ENCODE measurements around the gene ACO1. TPM values are rescaled to one million over a fixed set of nuclear protein-coding genes. Genes with fewer than 3 reads are reported as not detected.

ACO1 gene
- 58.3 and 88.5 TPM in 2 replicates for total RNA-seq (2012; rRNA removed)

DNA sequence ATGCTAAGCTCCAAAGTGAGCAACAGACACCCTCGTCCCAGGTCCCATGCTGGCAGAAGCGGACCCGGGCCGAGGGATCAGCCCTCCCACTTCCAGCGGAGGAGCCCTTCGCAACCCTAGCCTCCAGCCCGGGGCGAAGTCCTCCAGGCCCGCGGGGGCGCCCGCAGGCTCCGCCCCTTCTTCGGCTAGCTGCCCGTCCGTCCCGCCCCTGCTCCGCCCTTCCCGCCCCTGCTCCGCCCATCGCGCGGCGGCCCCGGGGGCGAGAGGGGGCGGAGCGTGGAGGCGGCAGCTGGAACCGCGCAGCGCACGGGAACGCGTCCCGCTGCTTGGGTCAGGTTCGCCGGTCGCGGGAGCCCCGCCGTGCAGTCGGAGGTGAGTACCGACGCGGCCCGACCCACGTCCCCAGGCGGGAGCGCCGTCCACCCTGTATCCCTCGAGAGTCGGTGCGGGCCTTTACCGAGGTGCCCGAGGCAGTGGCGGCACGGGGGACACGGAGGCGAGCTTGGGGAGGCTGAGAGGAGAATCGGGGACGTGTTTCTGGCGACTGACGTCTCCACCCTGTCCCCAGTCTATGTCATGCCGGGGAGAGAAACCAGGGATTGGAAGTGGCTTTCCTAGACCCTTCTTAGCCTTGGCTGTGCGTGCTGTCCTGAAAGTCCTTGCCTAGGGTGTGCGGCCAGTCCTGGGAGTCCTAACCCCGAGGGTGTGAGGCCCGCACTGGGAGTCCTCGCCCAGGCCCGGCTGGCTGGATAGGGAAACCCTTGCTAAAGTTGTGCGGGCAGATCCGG lies at the start of gene ACO1:
Gene ACO1, plus strand, starts transcription at position 280 of the 788 bp plus-strand sequence. CDS start 20,864 bp downstream, outside the sequence.
- Histone ChIP-seq H3K4me1 (ENCODE audit: control insufficient read depth, insufficient read depth, low read length) (peaks cover 21% of the 10 kb centered on the region), H3K9me3 (replicated peaks; ENCODE audit: low read length) (no peaks in the 10 kb centered on the region), H3K36me3 (ENCODE audit: insufficient read depth, low read length) (peaks cover 5% of the 10 kb centered on the region), H3K27me3 (ENCODE audit: control insufficient read depth, insufficient read depth, low read length) (peaks cover 4% of the 10 kb centered on the region), H3K9ac (ENCODE audit: low read depth, low read length) (peak within 1 kb of the TSS; percentile 96), H3K4me2 (ENCODE audit: low read length) (peak within 1 kb of the TSS; percentile 98), H3K4me3 (ENCODE audit: low read length) (peak within 1 kb of the TSS; percentile 90)

DNA sequence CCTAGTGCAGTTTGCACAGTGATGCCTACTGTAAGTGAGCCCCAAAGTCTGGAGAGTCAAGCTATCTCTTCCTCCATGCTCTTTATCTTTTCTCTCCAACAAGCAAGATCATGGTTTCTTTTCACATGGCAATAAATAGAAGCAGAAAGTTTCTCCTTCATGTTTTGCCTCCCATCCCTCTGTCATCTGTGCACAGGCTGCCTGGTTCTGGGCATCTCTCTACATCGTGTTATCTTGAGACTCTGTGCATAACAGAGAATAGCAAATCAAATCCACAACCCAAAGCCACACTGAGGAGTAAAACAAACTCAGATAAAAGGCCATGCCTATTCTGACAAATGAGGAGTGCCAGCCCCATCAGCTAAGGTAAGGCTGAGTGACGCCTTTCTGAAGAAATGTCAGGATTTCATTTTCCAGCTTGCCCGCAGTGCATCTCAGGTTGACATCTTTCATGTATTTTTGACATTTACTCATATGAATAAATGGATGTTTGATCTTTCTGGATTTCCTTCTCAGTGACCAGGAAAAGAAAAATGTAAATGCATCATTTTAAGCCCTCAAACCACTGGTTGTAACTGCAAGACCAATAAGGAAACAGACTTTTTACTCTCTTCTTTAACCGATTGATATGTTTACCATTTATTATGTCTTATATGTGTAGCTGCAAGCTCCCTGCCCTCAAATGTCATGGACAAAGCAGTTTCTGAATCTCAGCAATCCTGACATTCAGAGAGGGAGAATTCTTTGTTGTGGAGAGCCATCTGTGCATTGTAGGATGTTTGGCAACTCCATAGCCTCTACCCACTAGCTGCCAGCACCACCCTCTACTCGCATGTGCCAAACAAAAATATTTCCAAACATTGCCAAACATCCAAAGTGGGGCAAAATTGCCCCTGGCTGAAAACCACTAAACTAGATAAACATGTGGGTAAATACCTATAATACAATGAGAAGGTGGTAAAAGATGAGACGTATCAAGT lies 49.2 kb upstream of the ACO1 start:
- no peaks in the 10 kb centered on the region for H3K9me3 ChIP-seq (replicated peaks; ENCODE audit: low read length)
- H3K36me3 ChIP-seq (ENCODE audit: insufficient read depth, low read length), result no peaks in the 10 kb centered on the region
- no peaks in the 10 kb centered on the region for H3K27me3 ChIP-seq (ENCODE audit: control insufficient read depth, insufficient read depth, low read length)
- H3K4me2 ChIP-seq (ENCODE audit: low read length), result no peak overlapping the region
- H3K4me1 ChIP-seq (ENCODE audit: control insufficient read depth, insufficient read depth, low read length), result no peaks in the 10 kb centered on the region
- no peak overlapping the region for H3K4me3 ChIP-seq (ENCODE audit: low read length)
- H3K9ac ChIP-seq (ENCODE audit: low read depth, low read length), result no peak overlapping the region

- Histone ChIP-seq H3K36me3 (ENCODE audit: insufficient read depth, low read length) (no peaks in the 10 kb centered on the region), H3K9ac (ENCODE audit: low read depth, low read length) (no peak overlapping the region), H3K9me3 (replicated peaks; ENCODE audit: low read length) (no peaks in the 10 kb centered on the region), H3K4me3 (ENCODE audit: low read length) (no peak overlapping the region), H3K27me3 (ENCODE audit: control insufficient read depth, insufficient read depth, low read length) (no peaks in the 10 kb centered on the region), H3K4me2 (ENCODE audit: low read length) (no peak overlapping the region), H3K4me1 (ENCODE audit: control insufficient read depth, insufficient read depth, low read length) (no peaks in the 10 kb centered on the region)
These were observed 45.0 kb upstream of the ACO1 start for GRCh38 chr9:32339424-32339823.

GRCh38 chr9:32340361-32340760 lies 44.1 kb upstream of the ACO1 start:
- H3K9me3 ChIP-seq (replicated peaks; ENCODE audit: low read length), result no peaks in the 10 kb centered on the region
- H3K4me1 ChIP-seq (ENCODE audit: control insufficient read depth, insufficient read depth, low read length), result no peaks in the 10 kb centered on the region
- no peaks in the 10 kb centered on the region for H3K27me3 ChIP-seq (ENCODE audit: control insufficient read depth, insufficient read depth, low read length)
- H3K4me2 ChIP-seq (ENCODE audit: low read length), result no peak overlapping the region
- H3K36me3 ChIP-seq (ENCODE audit: insufficient read depth, low read length), result no peaks in the 10 kb centered on the region
- H3K9ac ChIP-seq (ENCODE audit: low read depth, low read length), result no peak overlapping the region
- H3K4me3 ChIP-seq (ENCODE audit: low read length), result no peak overlapping the region

GRCh38 chr9:32344551-32345182 lies 39.8 kb upstream of the ACO1 start:
- Histone ChIP-seq H3K4me2 (ENCODE audit: low read length) (no peak overlapping the region), H3K4me1 (ENCODE audit: control insufficient read depth, insufficient read depth, low read length) (no peaks in the 10 kb centered on the region), H3K9me3 (replicated peaks; ENCODE audit: low read length) (no peaks in the 10 kb centered on the region), H3K9ac (ENCODE audit: low read depth, low read length) (no peak overlapping the region), H3K27me3 (ENCODE audit: control insufficient read depth, insufficient read depth, low read length) (peaks cover 12% of the 10 kb centered on the region), H3K4me3 (ENCODE audit: low read length) (no peak overlapping the region), H3K36me3 (ENCODE audit: insufficient read depth, low read length) (no peaks in the 10 kb centered on the region)

- no peak overlapping the region for H3K4me2 ChIP-seq (ENCODE audit: low read length)
- H3K9ac ChIP-seq (ENCODE audit: low read depth, low read length), result no peak overlapping the region
- H3K36me3 ChIP-seq (ENCODE audit: insufficient read depth, low read length), result no peaks in the 10 kb centered on the region
- H3K4me1 ChIP-seq (ENCODE audit: control insufficient read depth, insufficient read depth, low read length), result no peaks in the 10 kb centered on the region
- H3K4me3 ChIP-seq (ENCODE audit: low read length), result no peak overlapping the region
- H3K9me3 ChIP-seq (replicated peaks; ENCODE audit: low read length), result no peaks in the 10 kb centered on the region
- peaks cover 16% of the 10 kb centered on the region for H3K27me3 ChIP-seq (ENCODE audit: control insufficient read depth, insufficient read depth, low read length)
These were observed 39.2 kb upstream of the ACO1 start for GRCh38 chr9:32345243-32345642.

DNA sequence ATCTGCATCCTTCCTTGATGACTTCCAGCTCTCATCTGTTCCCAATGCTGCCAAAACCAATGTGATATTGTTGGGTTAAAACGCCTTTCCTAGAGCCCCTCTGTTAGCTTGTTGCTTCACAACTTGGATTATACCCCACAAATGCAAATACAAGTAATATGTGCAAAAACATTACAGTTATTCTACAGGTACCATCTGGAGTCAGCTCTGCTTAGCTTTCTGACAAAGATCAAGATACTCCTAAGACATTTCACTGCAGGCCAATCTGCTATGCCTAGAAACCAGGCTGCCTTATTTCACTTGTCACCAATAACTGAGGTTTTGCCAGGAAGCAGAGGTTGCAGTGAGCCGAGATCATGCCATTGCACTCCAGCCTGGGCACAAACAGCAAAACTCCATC lies 36.9 kb upstream of the ACO1 start:
- H3K4me3 ChIP-seq (ENCODE audit: low read length), result no peak overlapping the region
- H3K36me3 ChIP-seq (ENCODE audit: insufficient read depth, low read length), result no peaks in the 10 kb centered on the region
- H3K9ac ChIP-seq (ENCODE audit: low read depth, low read length), result no peak overlapping the region
- H3K4me1 ChIP-seq (ENCODE audit: control insufficient read depth, insufficient read depth, low read length), result no peaks in the 10 kb centered on the region
- no peak overlapping the region for H3K4me2 ChIP-seq (ENCODE audit: low read length)
- peaks cover 16% of the 10 kb centered on the region for H3K27me3 ChIP-seq (ENCODE audit: control insufficient read depth, insufficient read depth, low read length)
- no peaks in the 10 kb centered on the region for H3K9me3 ChIP-seq (replicated peaks; ENCODE audit: low read length)

DNA sequence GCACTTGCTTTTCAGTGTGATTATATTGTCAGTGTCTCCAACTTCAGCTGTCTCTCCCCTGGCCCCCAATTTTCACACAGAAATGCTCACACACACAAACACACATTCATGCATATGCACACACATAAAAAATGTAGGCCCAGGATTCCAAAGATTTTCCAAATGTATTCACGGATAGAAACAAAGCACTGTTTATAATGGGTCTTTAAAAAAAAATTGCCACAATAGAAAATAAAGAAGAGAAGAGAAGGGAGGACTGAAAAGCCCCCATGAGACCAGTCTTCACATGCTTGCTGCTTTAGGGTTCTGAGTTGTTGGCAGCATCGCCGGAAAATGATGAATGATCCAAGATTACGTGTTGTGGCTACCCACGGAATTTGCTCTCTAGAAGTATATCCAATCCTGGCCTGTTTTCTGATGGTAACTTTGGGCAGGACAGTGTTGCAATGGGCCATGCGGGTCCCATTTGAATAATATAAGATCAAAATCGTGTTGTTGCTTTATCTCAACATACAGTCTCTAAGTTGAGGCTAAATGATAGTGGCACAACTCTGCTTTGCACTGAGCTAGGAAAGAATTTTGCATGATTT lies 36.2 kb upstream of the ACO1 start:
- Histone ChIP-seq H3K4me3 (ENCODE audit: low read length) (no peak overlapping the region), H3K9ac (ENCODE audit: low read depth, low read length) (no peak overlapping the region), H3K9me3 (replicated peaks; ENCODE audit: low read length) (no peaks in the 10 kb centered on the region), H3K4me2 (ENCODE audit: low read length) (no peak overlapping the region), H3K36me3 (ENCODE audit: insufficient read depth, low read length) (no peaks in the 10 kb centered on the region), H3K27me3 (ENCODE audit: control insufficient read depth, insufficient read depth, low read length) (peaks cover 16% of the 10 kb centered on the region), H3K4me1 (ENCODE audit: control insufficient read depth, insufficient read depth, low read length) (no peaks in the 10 kb centered on the region)

- no peaks in the 10 kb centered on the region for H3K9me3 ChIP-seq (replicated peaks; ENCODE audit: low read length)
- H3K4me2 ChIP-seq (ENCODE audit: low read length), result no peak overlapping the region
- no peaks in the 10 kb centered on the region for H3K36me3 ChIP-seq (ENCODE audit: insufficient read depth, low read length)
- no peaks in the 10 kb centered on the region for H3K4me1 ChIP-seq (ENCODE audit: control insufficient read depth, insufficient read depth, low read length)
- H3K4me3 ChIP-seq (ENCODE audit: low read length), result no peak overlapping the region
- H3K9ac ChIP-seq (ENCODE audit: low read depth, low read length), result no peak overlapping the region
- H3K27me3 ChIP-seq (ENCODE audit: control insufficient read depth, insufficient read depth, low read length), result peaks cover 16% of the 10 kb centered on the region
These were observed 35.4 kb upstream of the ACO1 start for GRCh38 chr9:32349013-32349412.

GRCh38 chr9:32350682-32351081 lies 33.8 kb upstream of the ACO1 start:
- Histone ChIP-seq H3K27me3 (ENCODE audit: control insufficient read depth, insufficient read depth, low read length) (peaks cover 16% of the 10 kb centered on the region), H3K4me2 (ENCODE audit: low read length) (no peak overlapping the region), H3K9me3 (replicated peaks; ENCODE audit: low read length) (no peaks in the 10 kb centered on the region), H3K4me3 (ENCODE audit: low read length) (no peak overlapping the region), H3K36me3 (ENCODE audit: insufficient read depth, low read length) (no peaks in the 10 kb centered on the region), H3K4me1 (ENCODE audit: control insufficient read depth, insufficient read depth, low read length) (no peaks in the 10 kb centered on the region), H3K9ac (ENCODE audit: low read depth, low read length) (no peak overlapping the region)

GRCh38 chr9:32351845-32352244 lies 32.6 kb upstream of the ACO1 start:
- Histone ChIP-seq H3K27me3 (ENCODE audit: control insufficient read depth, insufficient read depth, low read length) (peaks cover 16% of the 10 kb centered on the region), H3K9ac (ENCODE audit: low read depth, low read length) (no peak overlapping the region), H3K9me3 (replicated peaks; ENCODE audit: low read length) (no peaks in the 10 kb centered on the region), H3K36me3 (ENCODE audit: insufficient read depth, low read length) (no peaks in the 10 kb centered on the region), H3K4me1 (ENCODE audit: control insufficient read depth, insufficient read depth, low read length) (no peaks in the 10 kb centered on the region), H3K4me3 (ENCODE audit: low read length) (no peak overlapping the region), H3K4me2 (ENCODE audit: low read length) (no peak overlapping the region)

All from skeletal muscle satellite cell (primary cell).